ENCODE measurements around the gene DPYSL4. TPM values are rescaled to one million over a fixed set of nuclear protein-coding genes. Genes with fewer than 3 reads are reported as not detected.
"Not testable (repeated sequence)": the region's sequence is repeated elsewhere in the genome, so short reads cannot be mapped to it uniquely, and the experiment has no call there.

DPYSL4 gene
- total RNA-seq, 2 donors from 2014 or later = 0.27 to 0.44 TPM

GRCh38 chr10:132209978-132210530 lies 23.3 kb downstream of the DPYSL4 start:
- TF ChIP-seq CTCF (IDR thresholded peaks at IDR 0.05) = no peak
- no peak overlapping the region for H3K9ac ChIP-seq (ENCODE audit: low read depth in 2 of 2, low read length in 2 of 2)
- DNase-seq = no peak
- no peaks in the 10 kb centered on the region for H3K36me3 ChIP-seq
- no peaks in the 10 kb centered on the region for H3K4me1 ChIP-seq
- intact Hi-C loops (cut with DNase I) = no loop called here
- no peak overlapping the region for H3K27ac ChIP-seq
- no peaks in the 10 kb centered on the region for H3K27me3 ChIP-seq
- no peaks in the 10 kb centered on the region for H3K9me3 ChIP-seq
- H3K4me3 ChIP-seq = no peak overlapping the region

DNA sequence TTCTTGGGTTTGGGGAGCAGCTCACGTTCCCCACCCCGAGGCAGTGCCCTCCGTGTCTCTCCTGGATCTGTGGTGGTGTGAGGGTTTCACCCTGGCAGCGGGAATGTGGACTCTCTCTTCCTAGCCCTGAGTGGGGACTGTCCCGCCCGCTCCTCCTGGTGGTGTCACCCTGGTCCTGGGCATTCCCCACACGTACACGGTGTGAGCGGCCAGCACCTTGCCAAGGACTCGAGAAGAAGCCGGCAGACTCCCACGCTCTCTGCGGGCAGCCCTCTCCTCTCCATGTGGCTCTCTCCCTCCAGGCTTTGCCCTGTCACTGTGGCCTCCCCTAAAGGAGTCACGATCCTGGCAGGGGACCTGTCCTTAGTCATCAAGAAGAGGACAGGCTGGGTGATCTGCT lies 24.0 kb downstream of the DPYSL4 start:
- Histone ChIP-seq H3K4me1 (no peaks in the 10 kb centered on the region), H3K27me3 (no peaks in the 10 kb centered on the region), H3K9me3 (no peaks in the 10 kb centered on the region), H3K4me3 (no peak overlapping the region), H3K27ac (no peak overlapping the region), H3K9ac (ENCODE audit: low read depth in 2 of 2, low read length in 2 of 2) (no peak overlapping the region), H3K36me3 (no peaks in the 10 kb centered on the region)
- intact Hi-C loops (cut with DNase I) = no loop called here
- no peak for DNase-seq
- TF ChIP-seq CTCF (IDR thresholded peaks at IDR 0.05) = no peak

GRCh38 chr10:132211246-132211645 lies 24.5 kb downstream of the DPYSL4 start:
- Histone ChIP-seq H3K4me1 (no peaks in the 10 kb centered on the region), H3K9me3 (no peaks in the 10 kb centered on the region), H3K27ac (no peak overlapping the region), H3K4me3 (no peak overlapping the region), H3K36me3 (no peaks in the 10 kb centered on the region), H3K9ac (ENCODE audit: low read depth in 2 of 2, low read length in 2 of 2) (no peak overlapping the region), H3K27me3 (no peaks in the 10 kb centered on the region)
- intact Hi-C loops (cut with DNase I) = no loop called here
- no peak for TF ChIP-seq CTCF (IDR thresholded peaks at IDR 0.05)
- DNase-seq = no peak

GRCh38 chr10:132212816-132213215 lies 26.1 kb downstream of the DPYSL4 start:
- Histone ChIP-seq H3K27ac (no peak overlapping the region), H3K9ac (ENCODE audit: low read depth in 2 of 2, low read length in 2 of 2) (no peak overlapping the region), H3K4me1 (no peaks in the 10 kb centered on the region), H3K4me3 (no peak overlapping the region), H3K27me3 (no peaks in the 10 kb centered on the region), H3K9me3 (no peaks in the 10 kb centered on the region), H3K36me3 (no peaks in the 10 kb centered on the region)
- DNase-seq = no peak
- intact Hi-C loops (cut with DNase I) = no loop called here
- TF ChIP-seq CTCF (IDR thresholded peaks at IDR 0.05) = no peak

- DNase-seq = no peak
- Histone ChIP-seq H3K9me3 (no peaks in the 10 kb centered on the region), H3K4me1 (no peaks in the 10 kb centered on the region), H3K4me3 (no peak overlapping the region), H3K9ac (ENCODE audit: low read depth in 2 of 2, low read length in 2 of 2) (no peak overlapping the region), H3K27ac (no peak overlapping the region), H3K36me3 (no peaks in the 10 kb centered on the region), H3K27me3 (no peaks in the 10 kb centered on the region)
- TF ChIP-seq CTCF (IDR thresholded peaks at IDR 0.05) = no peak
- intact Hi-C loops (cut with DNase I) = no loop called here
Observed at GRCh38 chr10:132213917-132214316, 27.2 kb downstream of the DPYSL4 start.

DNA sequence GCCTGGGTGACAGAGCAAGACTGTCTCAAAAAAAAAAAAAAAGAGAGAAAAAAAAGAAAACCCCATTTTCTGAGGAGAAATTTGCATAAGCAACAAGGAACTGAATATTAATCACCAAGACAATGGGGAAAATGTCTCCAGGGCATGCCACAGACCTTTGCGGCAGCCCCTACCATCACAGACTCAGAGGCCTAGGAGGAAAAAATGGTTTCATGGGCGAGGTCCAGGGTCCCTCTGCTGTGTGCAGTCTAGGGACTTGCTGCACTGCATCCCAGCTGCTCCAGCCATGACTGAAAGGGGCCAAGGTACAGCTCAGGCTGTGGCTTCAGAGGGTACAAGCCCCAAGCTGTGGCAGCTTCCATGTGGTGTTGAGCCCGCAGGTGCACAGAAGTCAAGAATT lies 29.7 kb downstream of the DPYSL4 start:
- DNase-seq; H3K4me1 ChIP-seq; H3K9me3 ChIP-seq; H3K4me3 ChIP-seq; H3K36me3 ChIP-seq; intact Hi-C loops (cut with DNase I); H3K27me3 ChIP-seq; H3K9ac ChIP-seq (ENCODE audit: low read depth in 2 of 2, low read length in 2 of 2); H3K27ac ChIP-seq: not testable (repeated sequence)

Data from colonic mucosa (tissue), 4 donors.